Amygdala (tissue), 56 donors: ENCODE results near the gene PLEKHM2.
"Not testable (repeated sequence)": the region's sequence is repeated elsewhere in the genome, so short reads cannot be mapped to it uniquely, and the experiment has no call there.

Source experiments
- DNase-seq, 56 donors: peaks; one replicate each; lab custom pipeline; 2025; lab: John Stamatoyannopoulos, UW

PLEKHM2 gene

DNA sequence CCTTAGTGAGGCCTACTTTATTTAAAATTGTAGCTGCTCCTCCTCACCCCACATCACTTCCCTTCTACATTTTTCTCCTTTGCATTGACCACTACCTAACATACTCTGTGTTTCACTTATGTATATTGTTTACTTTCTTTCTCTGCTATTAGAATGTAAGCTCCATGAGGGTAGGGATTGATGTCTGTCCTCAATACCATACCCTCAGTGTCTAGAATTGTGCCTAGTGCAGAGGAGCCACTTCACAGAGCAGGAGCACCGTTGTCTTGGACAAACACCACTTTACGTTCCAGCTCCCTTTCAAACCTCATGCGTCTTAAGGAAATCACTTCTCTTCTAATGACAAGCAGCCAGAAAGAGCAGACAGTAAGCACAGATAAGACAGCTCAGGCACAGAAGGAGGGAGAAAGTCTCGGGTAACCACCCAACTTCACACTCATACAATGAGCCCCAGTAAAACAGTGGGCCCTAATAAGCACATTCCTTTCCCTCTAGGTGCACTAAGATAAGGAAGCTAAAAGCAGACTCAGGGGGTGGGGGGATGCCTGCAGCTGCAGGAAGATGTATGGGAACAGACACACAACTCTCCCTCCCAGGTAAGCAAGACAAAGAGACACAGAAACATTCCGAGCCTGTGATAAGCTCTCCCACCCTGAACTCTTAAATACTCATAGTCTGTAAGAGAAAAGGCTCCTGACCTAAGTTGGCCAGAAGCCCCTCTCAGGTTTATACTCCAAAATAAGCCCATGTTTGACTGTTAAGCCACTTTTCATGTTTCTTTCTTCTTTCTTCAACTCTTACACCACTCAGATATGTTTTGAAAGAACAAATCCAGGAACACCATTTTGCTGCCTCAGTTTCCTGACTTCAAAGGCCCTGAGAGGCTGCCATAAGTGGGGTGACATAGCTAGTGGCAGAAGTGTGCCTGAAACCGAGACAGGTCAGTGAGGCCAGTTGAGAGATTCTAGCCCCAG lies 7.1 kb upstream of the PLEKHM2 start:
- no peak for DNase-seq

DNA sequence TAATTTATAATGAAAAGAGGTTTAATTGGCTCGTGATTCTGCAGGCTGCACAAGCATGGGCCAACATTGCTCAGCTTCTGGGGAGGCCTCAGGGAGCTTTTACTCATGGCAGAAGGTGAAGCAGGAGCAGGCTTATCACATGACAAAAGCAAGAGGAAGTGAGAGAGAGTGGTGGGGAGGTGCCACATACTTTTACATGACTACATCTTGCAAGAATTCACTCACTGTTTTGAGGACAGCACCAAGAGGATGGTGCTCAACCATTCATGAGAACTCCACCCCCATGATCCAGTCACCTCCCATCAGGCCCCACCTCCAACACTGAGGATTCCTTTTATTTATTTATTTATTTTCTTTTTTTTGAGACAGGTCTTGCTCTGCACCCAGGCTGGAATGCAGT lies 5.5 kb upstream of the PLEKHM2 start:
- DNase-seq, result no peak

DNA sequence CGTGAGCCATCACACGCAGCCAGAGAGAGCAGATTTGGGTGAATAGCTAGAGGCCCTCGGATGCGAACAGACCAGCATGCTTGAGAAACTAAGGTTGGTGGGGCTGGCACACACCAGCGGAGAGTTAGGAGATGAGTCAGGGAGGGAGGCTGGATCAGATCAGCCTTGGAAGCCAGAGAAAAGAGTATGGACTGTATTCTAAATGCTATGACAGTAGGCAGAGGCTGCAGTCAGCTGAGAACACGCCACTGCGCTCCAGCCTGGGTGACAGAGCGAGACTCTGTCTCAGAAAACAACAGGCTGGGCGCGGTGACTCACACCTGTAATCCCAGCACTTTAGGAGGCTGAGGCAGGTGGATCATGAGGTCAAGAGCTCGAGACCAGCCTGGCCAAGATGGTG lies 4.0 kb upstream of the PLEKHM2 start:
- no peak for DNase-seq

DNA sequence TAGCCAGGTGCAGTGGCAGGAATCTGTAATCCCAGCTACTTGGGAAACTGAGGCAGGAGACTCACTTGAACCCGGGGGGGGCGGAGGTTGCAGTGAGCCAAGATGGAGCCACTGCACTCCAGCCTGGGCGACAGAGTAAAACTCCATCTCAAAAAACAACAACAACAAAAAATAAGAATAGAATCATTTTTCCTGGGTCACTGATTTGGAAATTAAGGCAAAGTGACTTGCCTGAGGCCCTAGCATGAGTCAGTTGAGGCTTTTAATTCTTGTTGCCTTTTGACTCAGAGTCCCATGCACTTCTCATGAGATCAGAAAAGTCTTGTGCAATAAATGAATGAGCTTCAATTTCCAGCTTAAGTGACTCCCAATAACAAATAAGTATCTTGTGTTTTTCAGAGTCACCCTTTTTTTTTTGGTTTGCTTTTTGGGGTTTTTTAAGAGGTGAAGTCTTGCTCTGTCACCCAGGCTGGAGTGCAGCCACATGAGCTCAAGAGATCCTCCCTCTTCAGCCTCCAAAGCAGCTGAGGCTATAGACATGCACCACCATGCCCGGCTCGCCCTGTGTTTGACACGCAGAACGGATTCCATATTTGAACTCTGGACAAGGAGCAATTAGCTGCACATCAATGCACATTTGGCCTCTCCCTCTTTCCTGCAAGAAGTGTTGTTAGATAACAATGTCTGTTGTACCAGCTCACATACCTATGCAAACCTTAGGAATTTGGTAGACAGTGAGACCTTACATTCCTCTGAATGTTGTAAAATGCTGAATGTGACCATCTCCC lies 3.4 kb upstream of the PLEKHM2 start:
- DNase-seq, result no peak

- DNase-seq, result no peak
Observed at GRCh38 chr1:15681349-15682292, 2.5 kb upstream of the PLEKHM2 start.

DNA sequence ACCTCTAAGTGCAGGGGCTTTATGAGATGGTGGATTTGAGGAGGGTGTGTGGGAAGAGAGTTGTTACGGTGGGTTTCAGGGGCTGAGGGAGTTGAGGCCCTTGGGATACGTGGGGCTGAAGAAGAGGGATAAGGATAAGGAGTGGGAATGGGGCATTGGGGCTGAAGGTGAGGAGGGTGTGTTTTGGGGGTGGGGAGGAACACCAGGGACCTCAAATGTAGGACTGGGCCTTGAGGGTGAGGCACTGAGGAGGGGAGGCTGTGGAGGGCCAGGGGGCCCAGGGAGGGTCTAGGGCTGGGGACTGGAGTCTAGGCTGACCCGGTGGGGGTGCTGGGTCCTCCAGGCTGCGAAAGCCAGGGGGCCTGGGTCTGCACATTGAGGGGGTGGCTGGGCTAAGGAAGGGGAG lies 1.2 kb upstream of the PLEKHM2 start:
- no peak for DNase-seq

DNA sequence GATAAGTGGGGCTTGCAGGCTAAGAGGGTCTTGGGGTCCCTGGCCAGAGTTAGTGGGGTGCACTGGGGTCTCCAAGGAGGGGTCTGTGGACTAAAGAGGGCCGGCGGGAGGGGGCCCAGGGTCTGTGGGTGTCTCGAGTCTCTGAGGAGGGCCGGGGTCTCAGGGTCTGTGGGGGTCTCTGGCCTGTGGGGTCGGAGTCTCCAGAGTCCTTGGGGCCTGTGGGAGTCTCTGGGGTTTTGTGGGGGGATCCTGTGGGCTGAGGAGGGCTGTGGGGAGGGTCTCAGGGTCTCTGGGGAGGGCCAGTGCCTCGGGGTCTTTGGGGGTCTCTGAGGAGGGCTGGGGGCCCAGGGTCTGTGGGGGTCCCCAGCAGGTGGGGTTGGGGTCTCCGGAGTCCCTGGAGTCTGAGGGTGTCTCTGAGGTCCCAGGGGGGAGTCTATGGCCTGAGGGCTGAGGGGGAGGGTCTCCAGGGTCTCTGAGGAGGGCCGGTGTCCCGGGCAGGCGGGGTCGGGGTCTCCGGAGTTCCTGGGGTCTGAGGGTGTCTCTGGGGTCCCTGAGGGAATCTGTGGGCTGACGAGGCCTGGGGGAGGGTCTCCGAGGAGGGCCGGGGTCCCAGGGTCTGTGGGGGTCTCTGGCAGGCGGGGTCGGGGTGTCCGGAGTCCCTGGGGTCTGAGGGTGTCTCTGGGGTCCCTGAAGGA lies 628 bp upstream of the PLEKHM2 start:
- peak in 1 of 56 donors; percentile 43 for DNase-seq

GRCh38 chr1:15684468-15685291 lies 560 bp downstream of the PLEKHM2 start:
- DNase-seq, result peak in 17 of 56 donors; percentile 5 to 43 (median 17)

DNA sequence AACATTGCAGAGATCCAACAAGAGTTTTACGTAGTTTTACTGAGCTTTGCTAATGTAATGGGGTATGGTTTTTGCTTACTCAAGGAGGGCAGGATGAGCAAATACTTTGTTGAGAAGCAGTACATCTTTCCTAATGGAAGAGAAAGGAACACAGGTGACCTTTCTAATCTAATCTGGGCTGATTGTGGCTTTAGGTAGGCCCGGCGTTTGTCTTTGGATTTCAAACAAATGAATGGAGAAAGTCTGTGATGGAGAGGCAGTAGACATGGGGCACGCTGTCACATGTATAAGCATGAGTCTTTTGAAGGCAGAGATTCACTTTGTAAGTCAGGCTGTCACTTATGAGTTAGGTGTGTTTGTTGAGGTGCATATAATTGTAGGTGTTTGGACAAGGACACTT lies 1.7 kb downstream of the PLEKHM2 start:
- DNase-seq, result no peak

DNA sequence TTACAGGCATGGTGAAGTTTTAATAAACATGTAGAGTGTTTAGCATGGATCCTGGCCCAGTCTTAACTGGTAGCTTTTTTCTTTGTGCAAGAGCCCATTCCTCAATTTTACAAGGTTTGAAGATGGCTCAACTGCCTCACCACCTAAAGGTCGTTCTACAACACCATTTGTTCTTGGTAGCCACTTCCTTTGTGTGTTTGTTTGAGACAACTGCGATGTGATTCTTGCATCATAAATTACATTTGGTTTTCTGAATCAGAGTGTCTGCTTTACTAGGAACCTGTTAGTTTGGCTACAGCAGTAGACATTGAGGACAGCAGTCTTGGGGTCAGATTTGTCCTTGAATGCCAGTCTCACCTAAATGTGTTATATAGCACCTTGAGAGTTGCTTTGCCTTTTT lies 3.3 kb downstream of the PLEKHM2 start:
- DNase-seq, result no peak

DNA sequence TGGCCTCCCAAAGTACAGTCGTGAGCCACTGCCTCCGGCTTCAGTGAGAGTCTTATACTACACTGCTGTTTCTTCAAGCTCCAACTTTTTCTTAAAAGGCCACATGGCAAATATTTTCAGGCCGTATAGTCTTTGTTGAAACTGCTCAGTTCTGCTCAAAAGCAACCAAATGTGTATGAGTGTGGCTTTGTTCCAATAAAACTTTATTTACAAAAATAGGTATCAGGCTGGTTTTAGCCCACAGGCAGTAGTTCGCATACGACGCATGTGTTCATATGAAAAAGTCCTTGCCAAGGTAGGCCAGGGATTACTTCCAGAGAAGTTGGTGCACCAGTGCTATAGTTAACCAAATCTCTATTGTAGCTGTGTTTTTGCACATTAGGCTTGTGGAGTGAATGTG lies 6.2 kb downstream of the PLEKHM2 start:
- no peak for DNase-seq

GRCh38 chr1:15691434-15692032 lies 7.4 kb downstream of the PLEKHM2 start:
- peak in 13 of 56 donors; percentile 3 to 34 (median 16) for DNase-seq

- no peak for DNase-seq
Observed at GRCh38 chr1:15692121-15692682, 8.1 kb downstream of the PLEKHM2 start.

- no peak for DNase-seq
Observed at GRCh38 chr1:15693371-15693770, 9.3 kb downstream of the PLEKHM2 start.

DNA sequence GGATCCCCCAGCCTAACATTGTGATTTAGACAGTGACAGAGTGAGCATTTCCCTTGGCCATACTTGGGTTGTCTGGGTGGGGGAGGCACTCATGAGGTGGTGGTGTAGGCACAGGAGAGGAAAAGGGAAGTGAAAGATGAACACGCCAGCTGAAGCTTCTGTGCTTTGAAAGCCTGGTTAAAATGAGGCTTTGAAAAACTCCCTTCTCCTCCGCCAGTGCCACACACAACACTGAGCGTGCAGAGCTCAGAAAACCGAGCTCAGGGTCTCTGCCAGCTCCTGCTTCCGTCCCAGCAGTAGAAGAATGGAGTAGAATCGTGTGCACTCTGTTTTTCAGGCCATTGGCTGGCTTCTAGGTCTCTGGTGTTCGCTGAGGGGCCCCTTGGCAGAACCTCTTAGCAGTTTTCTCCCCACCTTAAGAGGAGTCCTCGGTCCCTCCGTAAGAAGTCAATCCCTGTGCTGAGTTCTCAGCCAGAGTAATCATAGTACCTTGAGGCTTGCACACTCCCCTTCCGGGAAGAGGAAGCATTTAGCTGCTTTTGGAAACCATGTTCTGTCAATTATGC lies 12.9 kb downstream of the PLEKHM2 start:
- DNase-seq, result peak in 42 of 56 donors; percentile 8 to 72 (median 42)

GRCh38 chr1:15698201-15698600 lies 14.1 kb downstream of the PLEKHM2 start:
- no peak for DNase-seq

DNA sequence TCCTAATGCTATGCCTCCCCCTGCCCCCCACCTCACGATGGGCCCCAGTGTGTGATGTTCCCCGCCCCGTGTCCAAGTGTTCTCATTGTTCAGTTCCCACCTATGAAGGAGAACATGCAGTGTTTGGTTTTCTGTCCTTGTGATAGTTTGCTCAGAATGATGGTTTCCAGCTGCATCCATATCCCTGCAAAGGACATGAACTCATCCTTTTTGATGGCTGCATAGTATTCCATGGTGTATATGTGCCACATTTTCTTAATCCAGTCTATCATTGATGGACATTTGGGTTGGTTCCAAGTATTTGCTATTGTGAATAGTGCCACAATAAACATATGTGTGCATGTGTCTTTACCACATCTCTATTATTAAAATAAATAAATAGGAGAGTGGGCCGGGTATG lies 15.2 kb downstream of the PLEKHM2 start:
- not testable (repeated sequence) for DNase-seq

- no peak for DNase-seq
Observed at GRCh38 chr1:15700508-15700907, 16.4 kb downstream of the PLEKHM2 start.
